ENCODE results near the gene EXOC6.

Gene EXOC6

DNA sequence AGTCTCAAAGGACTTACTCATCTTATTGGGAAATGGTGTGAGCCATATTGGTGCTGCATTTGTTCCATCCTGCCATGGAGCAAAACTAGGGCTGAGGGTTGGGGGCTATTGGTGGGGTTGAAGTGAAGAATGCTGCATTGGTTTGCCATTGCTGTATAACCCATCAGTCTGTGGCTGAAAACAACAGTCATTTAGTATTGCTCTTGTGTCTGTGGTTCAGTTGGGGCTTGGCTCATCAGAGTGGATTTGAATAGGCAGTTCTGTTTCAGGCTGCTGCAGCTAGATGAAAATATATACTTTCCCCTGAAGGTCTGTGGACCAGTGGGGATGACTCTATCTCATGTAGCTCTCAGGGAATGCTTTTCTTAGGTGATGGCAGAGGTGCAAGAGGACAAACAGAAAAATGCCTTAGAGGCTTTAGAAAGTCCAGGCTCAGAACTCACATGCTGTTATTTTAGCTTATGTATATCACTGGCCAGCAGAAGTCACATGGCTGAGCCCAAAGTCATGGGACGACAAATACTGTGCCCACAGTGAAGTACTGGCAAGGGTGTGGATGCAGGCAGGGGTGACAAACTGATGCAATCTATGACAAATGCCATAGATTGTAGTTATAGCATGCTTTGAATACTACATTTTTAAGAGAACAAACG is 15.2 kb upstream of the EXOC6 start:
- DNase-seq = no peak

GRCh38 chr10:92834331-92834730 is 14.0 kb upstream of the EXOC6 start:
- DNase-seq = no peak

- no peak for DNase-seq
Measured at GRCh38 chr10:92834986-92835385, 13.3 kb upstream of the EXOC6 start.

GRCh38 chr10:92837456-92837855 is 10.9 kb upstream of the EXOC6 start:
- no peak for DNase-seq

GRCh38 chr10:92839191-92840085 is 8.9 kb upstream of the EXOC6 start:
- peak; percentile 16 for DNase-seq

DNA sequence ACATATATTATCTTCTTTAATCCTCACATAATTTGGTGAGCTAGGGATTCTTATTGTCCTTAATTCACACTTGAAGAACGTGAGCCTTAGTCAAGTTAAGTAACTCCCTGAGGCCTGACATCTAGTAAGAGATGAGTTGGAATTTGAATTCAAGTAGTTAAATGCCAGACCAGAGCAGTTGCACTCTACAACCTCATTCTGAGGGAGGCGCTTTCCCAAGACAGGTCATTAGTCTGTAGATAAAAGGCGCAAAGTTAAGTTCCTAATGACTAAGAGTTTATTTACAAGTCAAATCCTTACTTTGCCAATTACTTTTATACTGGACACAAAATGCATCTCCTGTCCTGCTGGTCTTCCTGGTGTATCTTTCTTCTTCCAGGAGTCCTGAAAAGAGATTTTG is 3.6 kb upstream of the EXOC6 start:
- no peak for DNase-seq

DNA sequence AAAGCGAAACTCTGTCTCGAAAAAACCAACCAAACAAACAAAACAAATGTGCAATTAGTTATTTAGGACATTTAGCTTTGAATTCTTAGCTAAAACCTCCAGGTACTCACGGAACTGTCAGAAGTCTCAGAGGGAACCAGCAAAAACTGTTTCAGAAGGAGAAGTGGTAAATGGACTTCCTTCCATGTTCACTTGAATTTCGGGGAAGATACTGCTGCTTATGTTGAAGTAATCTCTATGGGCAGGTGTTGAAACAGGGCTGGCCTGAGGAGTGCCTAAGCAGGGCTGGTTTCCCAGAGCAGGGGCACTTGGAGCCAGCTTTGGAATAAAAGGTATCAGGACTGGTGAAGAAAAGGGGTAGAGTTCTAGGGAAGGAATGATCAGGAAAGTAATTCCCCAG is 2.4 kb upstream of the EXOC6 start:
- no peak for DNase-seq

- no peak for DNase-seq
Measured at GRCh38 chr10:92846344-92846743, 2.0 kb upstream of the EXOC6 start.

GRCh38 chr10:92846854-92847201 is 1.5 kb upstream of the EXOC6 start:
- no peak for DNase-seq

GRCh38 chr10:92847202-92847864 is 987 bp upstream of the EXOC6 start:
- DNase-seq = no peak

DNA sequence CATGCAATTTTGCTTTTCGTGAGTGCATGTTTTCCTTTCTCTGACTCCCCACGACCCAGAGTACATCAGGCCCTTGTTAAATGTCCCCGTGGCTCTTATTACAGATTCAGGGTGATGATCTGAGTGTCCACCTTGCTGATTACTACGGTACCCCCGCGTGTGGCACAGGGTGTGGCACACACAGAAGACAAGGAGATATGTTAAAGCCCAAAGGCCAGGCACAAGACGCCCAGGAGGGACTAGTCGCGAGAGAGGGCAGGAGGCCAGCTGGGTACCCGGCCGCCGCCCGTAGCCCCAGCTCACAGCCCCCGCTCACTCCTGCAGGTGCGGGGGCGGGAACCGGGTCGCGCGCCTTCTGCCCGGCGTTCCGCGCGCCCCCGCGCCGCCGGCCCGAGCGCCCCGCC is 281 bp upstream of the EXOC6 start:
- DNase-seq = no peak

- DNase-seq = no peak
Measured at GRCh38 chr10:92849234-92849525, 860 bp downstream of the EXOC6 start.

DNA sequence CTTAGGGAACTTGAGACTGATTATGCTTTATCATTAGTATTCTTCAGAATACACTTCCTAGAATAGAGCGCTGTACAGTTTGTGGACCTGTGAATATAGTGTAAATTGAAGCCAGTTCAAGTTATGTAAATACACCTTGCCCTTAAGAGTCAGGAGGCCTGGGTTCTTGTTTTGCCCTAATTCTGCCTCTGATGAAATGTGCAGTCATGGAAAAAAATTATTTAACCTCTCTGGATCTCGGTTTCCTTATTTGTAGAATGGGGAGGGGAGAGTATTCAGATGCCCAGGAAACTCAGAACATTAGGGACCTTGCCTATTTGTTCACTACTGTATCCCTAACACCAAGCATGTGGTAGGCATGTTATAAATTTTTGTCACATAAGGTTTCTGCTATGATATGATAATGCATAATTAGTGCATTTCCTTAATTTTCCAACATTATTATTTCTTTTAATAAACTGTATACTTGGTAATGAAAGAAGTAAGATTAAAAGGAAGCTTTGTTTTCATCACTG is 1.3 kb downstream of the EXOC6 start:
- no peak for DNase-seq

- DNase-seq = no peak
Measured at GRCh38 chr10:92850185-92850584, 1.9 kb downstream of the EXOC6 start.

- DNase-seq = no peak
Measured at GRCh38 chr10:92851003-92851402, 2.7 kb downstream of the EXOC6 start.

DNA sequence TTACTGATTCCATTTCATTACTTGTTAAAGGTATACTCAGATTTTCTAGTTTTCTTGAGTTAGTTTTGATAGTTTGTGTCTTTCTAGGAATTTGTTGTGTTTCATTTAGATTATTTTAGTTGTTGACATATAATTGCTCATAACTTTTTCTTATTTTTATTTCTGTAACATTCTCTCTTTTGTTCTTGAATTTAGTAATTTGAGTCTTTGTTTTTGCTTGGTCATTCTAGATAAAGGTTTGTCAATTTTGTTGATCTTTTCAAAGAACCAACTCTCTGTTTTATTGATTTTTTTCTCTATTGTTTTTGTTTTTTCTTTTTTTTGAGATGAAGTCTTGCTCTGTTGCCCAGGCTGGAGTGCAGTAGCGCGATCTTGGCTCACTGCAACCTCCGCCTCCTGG is 7.2 kb downstream of the EXOC6 start:
- no peak for DNase-seq

- DNase-seq = no peak
Measured at GRCh38 chr10:92857904-92858514, 9.7 kb downstream of the EXOC6 start.

GRCh38 chr10:92867235-92867634 is 18.9 kb downstream of the EXOC6 start:
- DNase-seq = no peak

GRCh38 chr10:92868036-92868435 is 19.7 kb downstream of the EXOC6 start:
- no peak for DNase-seq

DNA sequence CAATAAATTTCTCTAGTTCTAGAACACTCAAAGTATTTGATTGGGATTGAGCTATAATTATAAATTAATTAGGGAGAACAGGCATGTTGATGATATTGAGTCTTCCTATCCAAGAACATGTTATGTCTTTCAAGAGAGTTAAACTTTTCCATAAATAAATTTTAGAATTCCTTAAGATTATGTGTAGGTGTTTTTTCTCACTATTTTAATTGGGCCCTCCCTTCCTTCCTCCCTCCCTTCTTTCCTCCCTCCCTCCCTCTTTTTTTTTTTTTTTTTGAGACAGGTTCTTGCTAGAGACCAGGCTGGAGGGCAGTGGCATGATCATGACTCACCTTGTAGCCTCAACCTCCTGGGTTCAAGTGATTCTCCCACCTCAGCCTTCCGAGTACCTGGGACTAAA is 20.2 kb downstream of the EXOC6 start:
- DNase-seq = no peak

DNA sequence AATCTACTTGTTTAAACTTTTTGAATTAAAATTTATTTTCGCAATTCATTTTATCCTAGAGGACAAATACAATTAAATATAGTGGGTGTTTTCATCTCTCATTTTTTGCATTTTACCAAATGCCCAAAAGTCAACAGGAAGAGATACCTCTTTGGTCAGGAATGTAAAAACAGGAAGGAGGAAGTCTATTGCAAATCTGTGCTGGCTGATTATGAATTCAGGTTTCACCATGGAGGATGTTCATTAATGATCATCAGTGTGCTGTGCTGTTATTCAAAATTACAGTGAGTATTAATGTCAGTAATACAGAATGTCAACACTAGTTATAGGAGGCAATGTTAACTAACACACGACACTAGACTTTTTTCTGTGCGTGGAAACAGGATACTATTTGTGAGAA is 24.7 kb downstream of the EXOC6 start:
- no peak for DNase-seq

- no peak for DNase-seq
Measured at GRCh38 chr10:92876509-92877036, 28.3 kb downstream of the EXOC6 start.

DNA sequence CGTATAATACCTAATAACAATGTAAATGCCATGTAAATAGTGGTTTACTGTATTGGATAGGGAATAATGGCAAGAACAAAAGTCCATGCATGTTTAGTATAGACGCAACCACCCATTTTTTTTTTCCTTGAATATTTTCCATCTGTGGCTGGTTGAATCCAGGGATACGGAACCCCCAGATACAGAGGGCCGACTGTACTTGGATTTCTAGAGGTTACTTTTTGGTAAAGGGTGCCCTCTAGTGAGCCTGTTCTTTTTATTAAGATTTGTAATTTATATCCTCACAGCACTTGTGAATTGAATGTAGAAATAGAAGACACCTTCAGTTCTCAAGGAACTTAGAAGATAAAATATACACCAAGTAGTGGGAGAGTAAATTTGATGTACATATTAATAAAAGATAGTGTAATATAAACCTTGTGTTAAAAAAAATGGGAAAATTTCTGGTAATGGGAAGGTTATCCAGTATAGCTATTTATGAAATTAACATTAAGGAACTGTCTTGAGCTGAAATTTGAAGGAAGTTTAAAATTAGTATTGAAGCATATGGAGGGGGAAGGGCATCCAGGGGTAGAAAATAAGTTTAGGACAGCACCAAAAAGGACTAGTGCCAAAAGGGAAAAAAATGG is 32.0 kb downstream of the EXOC6 start:
- DNase-seq = no peak
